ENCODE data around the gene DNAH1.

- peak; percentile 60 for TF ChIP-seq CTCF (conservative IDR thresholded peaks at IDR 0.05; ENCODE audit: low read length)
- no peak for TF ChIP-seq EZH2phosphoT487 (IDR thresholded peaks at IDR 0.05; ENCODE audit: borderline replicate concordance, low read depth, low read length)
Measured at GRCh38 chr3:52372822-52373504, 56.8 kb downstream of the DNAH1 start.
